GM21717 (cell line): ENCODE results near the gene ASPG.

Experiments used
- ATAC-seq: cut with Tn5 transposase; IDR thresholded peaks from one replicate; pipeline ENCODE4 v1.9.1; 2021; ENCODE audit warnings: mild to moderate bottlenecking, moderate library complexity; ENCODE audit not compliant: unreplicated experiment

The ASPG gene

DNA sequence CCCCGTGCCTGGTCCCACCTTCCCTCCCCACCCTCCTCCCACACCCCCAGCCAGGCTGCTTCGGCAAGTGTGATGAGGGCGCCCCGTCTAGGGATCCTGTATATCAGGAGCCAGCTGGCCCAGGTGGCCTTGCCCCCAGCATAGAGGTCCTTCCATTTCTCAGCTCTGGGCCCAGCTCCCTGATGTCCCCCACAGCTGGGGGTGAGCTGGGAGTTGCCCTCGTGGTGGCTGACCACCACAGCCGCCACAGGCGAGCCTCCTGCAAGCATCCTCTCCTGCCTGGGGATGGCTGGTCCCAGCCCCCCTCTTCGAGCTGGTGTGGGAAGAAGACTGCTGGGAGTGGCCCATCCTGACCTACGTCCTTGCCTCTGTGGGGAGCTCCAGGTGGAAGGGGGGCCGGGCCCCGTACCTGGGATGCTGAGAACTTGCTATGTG, 7.4 kb downstream of the ASPG start:
- ATAC-seq, result no peak

- ATAC-seq, result no peak
These were observed 8.0 kb downstream of the ASPG start for GRCh38 chr14:104093366-104094055.

DNA sequence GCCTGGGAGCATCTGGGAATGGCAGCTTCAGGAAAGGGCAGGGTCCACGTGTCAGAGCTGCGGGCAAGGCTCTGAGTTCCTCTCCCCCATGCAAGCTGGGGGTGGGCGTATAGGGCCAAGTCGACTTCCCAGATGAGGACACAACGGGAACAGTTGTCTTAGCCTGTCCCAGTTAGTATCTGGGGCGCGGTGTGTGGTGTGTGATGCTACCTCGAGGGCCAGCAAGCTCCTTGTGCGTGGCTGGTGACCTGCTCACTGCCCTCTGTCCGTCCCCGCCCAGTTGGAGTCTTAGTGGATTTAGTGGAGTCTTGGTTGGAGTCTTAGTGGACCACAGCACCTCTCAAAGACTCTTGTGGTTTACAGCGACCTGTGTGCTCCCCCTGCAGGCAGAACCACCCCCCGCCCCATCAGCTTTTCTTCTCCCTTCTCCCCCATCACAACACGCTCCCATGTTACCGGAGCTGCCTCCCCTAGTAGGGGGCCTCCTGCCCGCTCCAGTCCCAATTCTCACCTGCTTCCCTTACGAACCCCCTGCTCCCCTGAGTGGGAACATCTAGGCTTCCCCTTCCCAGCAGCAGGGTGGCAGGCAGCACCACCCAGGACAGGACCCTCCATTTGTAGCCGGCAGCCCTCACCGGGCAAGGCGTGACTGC, 8.7 kb downstream of the ASPG start:
- no peak for ATAC-seq

DNA sequence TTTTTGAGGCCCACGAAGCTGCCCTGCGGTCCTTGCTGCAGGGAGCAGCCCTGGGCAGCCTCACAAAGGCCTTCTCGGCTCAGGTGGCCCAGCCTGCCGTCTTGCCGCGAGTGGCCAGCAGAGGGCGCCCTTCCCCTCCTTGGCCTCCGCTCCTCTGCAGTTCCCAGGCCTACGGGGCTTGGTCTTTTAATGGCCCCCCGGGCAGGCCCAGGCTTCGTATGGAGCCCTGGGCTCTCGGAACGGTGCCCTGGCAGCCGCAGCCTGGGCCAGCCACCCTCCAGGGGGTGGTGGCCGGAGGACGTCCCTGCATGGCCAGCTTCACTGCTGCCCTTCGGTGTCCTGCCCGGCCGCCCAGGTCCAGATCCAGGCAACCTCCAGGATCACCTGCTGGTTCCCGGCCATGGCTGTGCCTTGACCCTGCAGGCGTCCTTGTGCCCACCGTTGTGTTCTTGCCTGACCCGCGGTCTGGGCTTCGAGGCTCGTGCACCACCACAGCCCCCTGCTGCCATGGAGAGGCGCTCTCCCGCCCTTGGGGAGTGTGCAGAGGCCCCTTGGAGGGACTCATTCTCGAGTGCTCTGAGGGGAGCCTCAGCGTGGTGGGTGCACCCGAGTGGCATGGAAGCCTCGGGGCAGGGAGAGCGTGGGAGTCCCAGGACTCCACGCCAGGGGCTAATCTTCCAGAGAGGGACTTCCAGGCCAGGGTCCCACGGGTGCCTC, 9.4 kb downstream of the ASPG start:
- no peak for ATAC-seq

DNA sequence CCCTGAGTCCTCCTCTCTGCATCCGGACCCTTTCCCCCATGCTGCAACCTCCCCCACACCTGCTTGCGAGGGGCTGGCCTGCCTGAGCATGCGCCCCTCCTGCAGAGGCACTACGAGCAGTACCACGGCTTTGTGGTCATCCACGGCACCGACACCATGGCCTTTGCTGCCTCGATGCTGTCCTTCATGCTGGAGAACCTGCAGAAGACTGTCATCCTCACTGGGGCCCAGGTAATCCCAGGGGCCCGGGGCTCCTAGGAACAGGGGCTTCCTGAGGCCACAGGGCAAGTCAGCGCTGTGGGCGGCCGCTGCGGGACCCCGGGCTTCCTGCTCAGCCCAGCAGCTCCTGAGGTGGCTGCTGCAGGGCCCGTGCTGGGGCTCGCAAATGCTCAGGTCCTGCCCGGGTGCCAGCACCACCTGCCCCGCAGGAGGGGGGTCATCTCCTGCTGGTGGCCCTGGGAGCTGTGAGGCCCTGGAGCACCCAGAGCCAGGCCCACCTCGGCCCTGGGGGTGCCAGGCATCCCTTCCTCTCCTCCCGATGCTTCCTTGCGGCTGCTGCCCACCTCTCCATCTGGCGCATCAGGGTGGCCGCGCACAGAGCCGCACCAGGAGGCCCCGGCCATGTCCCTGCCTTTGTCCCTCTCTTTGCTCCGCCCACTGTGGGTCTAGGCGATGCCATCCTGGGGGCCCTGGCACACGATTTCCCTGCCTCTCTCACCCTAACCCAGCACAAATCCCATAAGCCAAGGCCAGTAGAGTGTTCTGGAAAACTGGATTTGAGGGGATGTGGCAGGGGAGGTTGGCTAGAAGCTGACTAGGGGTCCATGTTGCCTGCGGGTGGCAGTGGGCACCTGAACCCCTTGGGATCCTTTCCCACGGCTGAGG, 10.2 kb downstream of the ASPG start:
- no peak for ATAC-seq

GRCh38 chr14:104096318-104096717, 10.8 kb downstream of the ASPG start:
- no peak for ATAC-seq

- ATAC-seq, result no peak
These were observed 11.5 kb downstream of the ASPG start for GRCh38 chr14:104096751-104097700.

- ATAC-seq, result no peak
These were observed 13.0 kb downstream of the ASPG start for GRCh38 chr14:104098272-104099095.

DNA sequence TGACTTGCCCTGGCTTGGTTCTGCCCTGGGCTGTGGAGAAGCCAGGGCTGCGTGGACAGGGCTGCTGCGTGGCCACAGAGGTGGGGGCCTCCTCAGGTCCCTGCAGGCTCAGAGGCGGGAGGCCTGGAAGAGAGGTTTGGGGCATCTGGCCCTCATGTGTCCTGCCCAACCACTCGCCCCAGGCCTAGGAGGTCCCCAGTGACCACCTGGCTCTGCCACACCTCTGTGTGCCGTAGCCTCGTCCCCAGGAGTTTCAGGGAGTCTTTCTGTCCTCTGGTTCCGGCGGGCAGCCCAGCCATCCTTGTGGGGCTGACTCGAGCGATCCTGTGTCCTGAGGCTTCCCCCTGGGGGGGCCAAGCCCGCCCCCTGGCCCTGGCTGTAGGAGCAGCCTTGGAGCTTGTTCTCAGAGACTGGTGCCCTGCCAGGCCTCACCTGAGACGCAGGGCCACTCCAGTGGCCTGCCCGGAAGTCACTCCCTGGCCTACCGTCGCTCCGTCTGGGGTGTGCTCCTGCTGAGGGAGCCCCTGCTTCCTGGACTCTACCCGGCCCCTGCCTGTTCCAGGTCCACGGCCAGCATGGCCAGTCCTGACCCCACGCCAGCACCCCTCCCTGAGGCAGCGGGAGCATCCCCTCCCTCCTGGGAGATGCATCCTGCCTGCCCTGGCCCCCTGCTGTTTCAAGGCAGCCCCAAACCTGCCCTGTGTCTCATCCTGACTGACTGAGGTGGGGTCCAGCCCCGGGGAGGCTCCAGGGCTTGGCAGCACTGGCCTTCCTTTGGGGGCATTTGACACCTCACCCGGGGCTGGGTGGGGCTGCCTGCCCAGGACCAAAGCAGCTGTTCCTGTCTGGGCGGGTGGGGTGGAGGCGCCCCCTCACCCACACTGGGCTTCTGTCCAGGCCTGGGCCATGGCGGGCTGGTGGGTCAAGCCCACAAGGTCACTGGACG, 13.9 kb downstream of the ASPG start:
- no peak for ATAC-seq

GRCh38 chr14:104100171-104101085, 14.9 kb downstream of the ASPG start:
- no peak for ATAC-seq

DNA sequence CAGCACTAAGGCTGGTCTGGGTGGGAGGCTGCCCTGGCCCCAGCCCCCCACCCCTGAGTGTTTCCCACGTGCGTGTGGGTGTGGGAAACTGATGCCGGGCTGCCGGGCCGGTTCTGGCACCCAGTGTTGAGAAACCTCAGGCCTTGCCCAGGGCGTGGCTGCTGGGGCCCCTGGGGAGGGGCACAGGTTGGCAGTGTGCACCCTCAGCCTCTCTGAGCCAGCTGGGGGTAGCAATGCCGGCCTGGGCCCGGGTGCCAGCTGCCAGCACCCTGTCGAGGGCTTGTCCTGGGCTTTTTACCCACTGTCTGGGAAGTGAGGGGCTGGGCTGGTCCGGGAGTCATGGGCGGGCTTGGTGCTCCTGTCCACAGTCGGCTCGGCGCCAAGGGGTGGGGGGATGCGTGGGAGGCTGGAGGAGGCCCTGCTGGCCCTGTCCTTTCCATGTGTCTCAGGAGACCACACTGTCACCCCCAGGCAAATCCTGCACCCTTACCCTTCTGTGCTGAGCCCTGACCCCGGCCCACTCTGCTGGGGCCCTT, 15.7 kb downstream of the ASPG start:
- ATAC-seq, result no peak

GRCh38 chr14:104101651-104102281, 16.3 kb downstream of the ASPG start:
- ATAC-seq, result no peak

- ATAC-seq, result no peak
These were observed 16.9 kb downstream of the ASPG start for GRCh38 chr14:104102282-104102914.

DNA sequence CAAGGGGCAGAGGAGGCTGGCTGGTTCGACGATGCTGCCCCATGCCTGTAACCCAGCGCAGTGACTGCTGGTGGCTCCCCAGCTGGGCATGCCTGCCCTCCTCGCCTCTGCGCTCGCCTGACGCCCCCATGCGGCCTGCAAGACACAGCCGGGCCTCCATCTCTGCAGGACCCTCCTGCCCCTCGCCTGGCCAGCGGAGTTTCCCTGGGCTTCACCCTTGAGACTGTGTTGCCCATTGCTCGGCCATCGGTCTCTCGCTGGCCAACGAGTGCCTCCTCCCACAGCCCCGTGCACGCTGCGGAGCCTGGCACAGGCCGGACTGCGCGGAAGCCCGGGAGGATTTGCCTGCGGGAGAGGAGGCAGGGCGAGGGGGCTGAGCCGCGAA, 17.6 kb downstream of the ASPG start:
- no peak for ATAC-seq

GRCh38 chr14:104103446-104104075, 18.1 kb downstream of the ASPG start:
- no peak for ATAC-seq
